ENCODE results near the gene GSE1. TPM values are rescaled to one million over a fixed set of nuclear protein-coding genes. Genes with fewer than 3 reads are reported as not detected.

GSE1 gene
- total RNA-seq, 1 donor from 2014 or later = 56.4 TPM

DNA sequence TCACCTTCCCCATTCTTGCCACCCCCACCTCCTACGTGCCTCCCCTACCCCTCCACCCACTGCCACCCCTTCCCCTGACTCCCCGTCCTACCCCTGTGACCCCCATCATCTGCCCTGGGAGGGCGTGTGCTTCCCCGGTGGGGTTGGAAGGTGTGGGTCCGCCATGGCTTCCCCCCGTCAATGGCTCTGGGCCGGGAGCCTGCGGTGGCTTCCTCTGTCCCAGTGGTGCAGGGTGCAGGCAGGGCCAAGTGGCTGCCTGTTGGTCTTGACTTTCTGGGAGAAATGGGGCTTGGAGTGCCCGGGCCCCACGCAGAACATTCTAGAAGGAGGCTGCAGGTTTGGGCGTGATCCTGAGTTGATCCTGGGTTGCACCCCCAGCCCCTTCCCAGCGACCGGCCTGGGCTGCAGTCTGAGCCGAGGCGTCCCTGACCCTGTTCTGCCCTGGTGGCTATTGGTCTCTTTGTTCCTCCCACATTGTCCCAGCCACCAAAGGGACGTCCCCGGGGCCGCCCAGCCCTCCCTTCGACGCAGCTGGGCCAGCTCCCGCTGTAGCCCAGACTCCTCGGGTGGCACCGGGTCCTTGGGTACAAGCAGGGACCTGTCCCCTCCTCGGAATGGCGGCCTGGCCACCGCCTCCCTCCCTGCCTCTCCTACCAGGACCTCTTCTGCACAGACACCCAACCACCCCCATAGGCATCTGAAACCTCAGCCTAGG is 25.7 kb downstream of the GSE1 start:
- no peak for DNase-seq (ENCODE audit: low spot score)
- intact Hi-C loops (cut with DNase I) = no loop called here

DNA sequence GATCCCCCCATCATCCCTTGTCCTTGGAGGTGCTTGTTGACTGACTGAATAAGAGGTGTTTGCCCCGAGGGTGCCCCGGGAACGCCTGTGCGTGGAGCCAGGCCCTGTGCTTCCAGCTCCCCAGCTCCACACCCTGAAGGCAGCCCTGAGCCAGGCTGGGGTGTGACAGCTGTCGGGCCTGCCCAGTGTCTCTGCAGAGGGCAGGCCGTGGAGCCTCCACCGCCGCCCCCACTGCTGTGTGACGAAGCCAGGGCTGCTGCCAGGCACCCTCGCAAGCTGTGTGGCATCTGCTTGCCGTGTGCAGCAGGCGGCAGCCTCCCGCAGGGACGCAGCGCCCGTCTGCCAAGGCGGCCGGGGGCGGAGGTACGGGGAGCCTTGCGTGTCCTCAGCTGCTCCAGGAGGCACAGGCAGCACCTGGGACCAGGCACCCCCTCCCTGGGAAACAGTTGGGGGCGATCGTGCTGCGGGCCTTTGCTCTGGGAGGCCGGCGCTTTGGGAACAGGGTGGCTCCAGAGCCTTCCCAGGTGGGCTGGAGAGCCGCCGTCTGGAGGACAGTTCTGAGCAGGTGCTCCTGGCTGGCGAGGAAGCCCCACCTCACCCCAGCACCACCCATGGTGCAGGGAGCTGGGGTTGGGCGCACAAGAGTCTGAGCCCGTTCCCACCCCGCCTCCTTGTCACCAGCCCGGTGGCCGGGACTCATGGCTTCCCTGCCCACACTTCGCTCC is 26.6 kb downstream of the GSE1 start:
- intact Hi-C loops (cut with DNase I) = no loop called here
- peak; percentile 84 for DNase-seq (ENCODE audit: low spot score)

DNA sequence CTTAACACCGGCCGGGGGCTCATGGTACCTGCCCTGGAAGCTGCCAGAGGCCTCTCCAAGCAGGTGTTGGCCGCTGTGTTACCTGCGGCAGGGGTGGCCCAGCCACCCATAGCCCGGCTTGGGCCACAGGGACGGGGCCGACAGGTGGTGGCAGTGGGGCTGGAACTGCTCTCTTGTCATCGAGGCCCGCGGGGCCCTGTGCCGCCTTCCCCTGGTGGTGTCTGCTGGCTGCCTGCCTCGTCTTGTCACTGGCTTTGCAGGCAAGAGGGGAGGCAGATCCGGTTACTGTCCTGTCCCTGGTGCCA is 27.1 kb downstream of the GSE1 start:
- intact Hi-C loops (cut with DNase I) = no loop called here

GRCh38 chr16:85640585-85640984 is 27.5 kb downstream of the GSE1 start:
- intact Hi-C loops (cut with DNase I) = no loop called here
- DNase-seq (ENCODE audit: low spot score) = no peak

More for the DNA sequence above, 27.1 kb downstream of the GSE1 start:
- DNase-seq (ENCODE audit: low spot score) = no peak

DNA sequence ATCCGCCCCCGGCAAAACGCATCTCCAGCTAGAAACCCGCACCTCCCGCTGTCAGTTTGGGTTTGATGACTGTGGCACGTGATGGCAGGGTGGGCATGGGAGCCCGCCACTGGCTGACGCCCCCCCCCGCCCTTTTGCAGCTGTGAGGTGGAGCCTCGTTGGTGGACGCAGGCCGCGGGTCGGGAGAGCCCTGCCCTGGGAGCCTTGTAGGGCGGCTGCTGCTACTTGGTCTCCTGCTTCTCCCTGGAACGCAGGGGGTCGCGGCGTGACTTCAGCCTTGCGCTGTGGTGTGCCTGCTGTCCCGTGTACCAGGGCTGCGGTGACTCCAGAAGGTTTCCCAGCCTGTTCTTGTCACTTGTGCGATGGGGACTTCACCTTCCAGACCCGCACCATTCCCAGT is 28.2 kb downstream of the GSE1 start:
- intact Hi-C loops (cut with DNase I) = no loop called here
- DNase-seq (ENCODE audit: low spot score) = no peak

- DNase-seq (ENCODE audit: low spot score) = no peak
- intact Hi-C loops (cut with DNase I) = no loop called here
Observed at GRCh38 chr16:85641776-85642176, 28.7 kb downstream of the GSE1 start.

- intact Hi-C loops (cut with DNase I) = no loop called here
- DNase-seq (ENCODE audit: low spot score) = no peak
Observed at GRCh38 chr16:85642762-85643358, 29.7 kb downstream of the GSE1 start.

DNA sequence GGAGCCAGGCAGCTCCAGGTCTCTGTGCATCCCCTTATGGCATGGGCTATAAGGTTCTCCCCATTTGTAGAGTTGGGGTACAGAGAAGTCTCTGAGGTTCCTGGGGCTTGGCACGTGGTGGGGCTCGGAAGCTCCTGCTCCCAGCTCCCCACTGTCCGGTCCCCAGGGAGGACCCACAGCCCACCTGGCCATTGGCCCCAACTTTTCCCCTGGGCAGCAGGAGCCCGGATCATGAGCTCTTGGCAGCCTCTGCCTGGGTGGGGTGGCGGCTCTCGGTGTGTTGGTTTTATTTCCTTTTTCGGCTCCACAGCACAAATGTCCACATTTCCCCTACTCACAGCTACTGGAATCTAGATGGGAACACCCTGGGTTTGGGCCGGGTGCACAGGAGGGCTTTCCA is 30.5 kb downstream of the GSE1 start:
- DNase-seq (ENCODE audit: low spot score) = no peak
- intact Hi-C loops (cut with DNase I) = no loop called here

DNA sequence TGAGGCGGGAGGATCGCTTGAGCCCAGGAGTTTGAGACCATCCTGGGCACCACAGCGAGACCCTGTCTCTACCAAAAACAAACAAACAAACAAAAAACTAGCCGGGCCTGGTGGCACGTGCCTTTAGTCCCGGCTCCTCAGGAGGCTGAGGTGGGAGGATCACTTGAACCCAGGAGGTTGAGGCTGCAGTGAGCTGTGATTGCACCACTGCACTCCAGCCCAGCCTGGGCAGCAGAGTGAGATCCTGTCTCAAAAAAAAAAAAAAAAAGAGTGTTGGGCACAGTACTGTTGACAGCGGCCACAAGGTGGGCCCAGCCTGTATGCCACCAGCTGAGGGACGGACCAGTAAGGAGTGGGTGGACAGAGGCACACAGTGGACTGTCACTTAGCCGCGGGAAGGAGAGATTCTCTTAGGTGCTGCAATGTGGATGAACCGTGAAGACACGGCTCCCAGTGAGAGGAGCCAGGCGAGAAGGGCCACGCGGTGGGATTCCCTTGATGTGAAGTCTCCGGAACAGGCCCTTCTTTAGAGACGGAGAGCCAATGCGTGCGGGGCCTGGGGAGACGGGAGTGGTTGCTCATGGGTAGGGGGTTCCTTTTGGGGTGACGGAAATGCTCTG is 31.1 kb downstream of the GSE1 start:
- no peak for DNase-seq (ENCODE audit: low spot score)
- intact Hi-C loops (cut with DNase I) = no loop called here

DNA sequence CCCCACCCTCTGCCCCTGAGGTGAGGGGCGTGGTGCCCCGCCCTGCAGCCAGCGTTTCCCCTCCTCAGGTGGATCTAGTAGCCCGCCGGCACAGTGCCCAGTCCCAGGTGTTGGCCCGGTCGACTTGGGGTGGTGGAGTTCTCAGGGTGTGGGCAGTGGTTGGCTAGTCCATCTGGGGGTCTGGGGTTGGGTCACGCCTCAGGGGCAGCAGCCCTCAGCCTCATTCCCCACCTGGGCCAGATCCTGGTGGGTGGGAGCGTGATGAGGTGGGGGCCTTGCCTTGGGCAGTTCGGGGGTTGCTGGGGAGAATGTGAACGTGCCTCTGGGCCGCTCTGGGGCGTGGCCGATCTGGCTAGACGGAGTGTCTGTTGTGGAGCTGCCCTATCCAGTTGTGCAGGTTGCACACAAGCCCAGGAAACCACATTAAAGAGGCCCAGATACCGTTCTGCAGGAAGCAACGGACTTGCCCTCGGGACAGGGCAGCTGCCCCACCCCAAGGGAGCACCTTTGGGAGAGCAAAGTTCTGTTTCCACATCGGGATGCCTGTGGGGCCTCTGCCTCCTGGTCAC is 32.0 kb downstream of the GSE1 start:
- no peak for DNase-seq (ENCODE audit: low spot score)
- intact Hi-C loops (cut with DNase I) = no loop called here

GRCh38 chr16:85646358-85646907 is 33.3 kb downstream of the GSE1 start:
- no peak for DNase-seq (ENCODE audit: low spot score)

GRCh38 chr16:85646976-85647375 is 33.9 kb downstream of the GSE1 start:
- DNase-seq (ENCODE audit: low spot score) = no peak

More at GRCh38 chr16:85646358-85646907, 33.3 kb downstream of the GSE1 start:
- intact Hi-C loops (cut with DNase I) = no loop called here

DNA sequence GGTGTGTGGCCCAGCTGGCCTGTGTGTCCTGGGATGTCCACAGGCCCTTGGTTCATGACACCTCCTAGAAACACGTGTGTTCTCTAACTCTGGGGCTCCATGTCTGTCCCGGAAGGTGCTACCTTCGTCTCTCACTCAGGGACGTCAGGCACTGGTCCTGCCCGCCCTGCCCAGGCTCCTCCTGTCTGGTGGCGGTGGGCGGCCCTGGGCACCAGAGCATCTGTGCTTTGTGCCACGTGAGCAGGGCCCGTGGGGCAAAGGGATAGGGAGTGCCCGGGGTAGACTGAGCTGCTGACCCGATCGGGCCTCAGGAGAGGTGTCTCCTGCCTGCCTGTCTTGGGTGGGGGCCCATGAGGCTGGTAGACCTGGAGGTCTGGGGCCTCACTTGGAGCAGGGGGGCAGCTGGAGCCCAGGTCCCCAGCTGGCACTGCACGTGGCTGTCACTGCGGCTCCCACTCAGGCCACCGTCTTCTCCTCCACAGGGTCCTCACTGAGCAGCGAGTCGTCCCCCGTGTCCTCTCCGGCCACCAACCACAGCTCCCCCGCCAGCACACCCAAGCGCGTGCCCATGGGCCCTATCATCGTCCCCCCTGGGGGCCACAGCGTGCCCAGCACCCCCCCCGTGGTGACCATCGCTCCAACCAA is 35.1 kb downstream of the GSE1 start:
- intact Hi-C loops (cut with DNase I) = no loop called here
- DNase-seq (ENCODE audit: low spot score) = no peak

More at GRCh38 chr16:85646976-85647375, 33.9 kb downstream of the GSE1 start:
- intact Hi-C loops (cut with DNase I) = no loop called here

DNA sequence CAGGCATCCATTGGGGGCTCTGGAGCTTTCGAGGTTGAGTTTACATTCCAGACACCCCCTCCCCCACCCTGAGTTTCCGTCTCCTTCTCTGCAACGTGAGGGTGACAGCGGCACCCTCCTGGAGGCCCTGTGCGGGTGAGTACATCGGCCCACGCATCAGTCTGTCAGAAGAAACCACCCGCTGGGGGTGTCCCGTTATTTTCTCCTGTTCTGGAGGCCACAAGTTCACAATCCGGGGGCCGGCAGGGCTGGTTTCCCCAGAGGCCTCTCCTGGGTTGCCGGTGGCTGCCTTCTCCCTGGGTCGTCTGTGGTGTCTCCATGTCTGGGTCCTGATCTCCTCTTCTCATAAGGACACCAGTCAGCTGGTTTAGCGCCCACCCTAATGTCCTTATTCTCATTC is 35.7 kb downstream of the GSE1 start:
- intact Hi-C loops (cut with DNase I) = no loop called here
- DNase-seq (ENCODE audit: low spot score) = no peak

- intact Hi-C loops (cut with DNase I) = no loop called here
- DNase-seq (ENCODE audit: low spot score) = no peak
Observed at GRCh38 chr16:85649411-85650134, 36.5 kb downstream of the GSE1 start.

DNA sequence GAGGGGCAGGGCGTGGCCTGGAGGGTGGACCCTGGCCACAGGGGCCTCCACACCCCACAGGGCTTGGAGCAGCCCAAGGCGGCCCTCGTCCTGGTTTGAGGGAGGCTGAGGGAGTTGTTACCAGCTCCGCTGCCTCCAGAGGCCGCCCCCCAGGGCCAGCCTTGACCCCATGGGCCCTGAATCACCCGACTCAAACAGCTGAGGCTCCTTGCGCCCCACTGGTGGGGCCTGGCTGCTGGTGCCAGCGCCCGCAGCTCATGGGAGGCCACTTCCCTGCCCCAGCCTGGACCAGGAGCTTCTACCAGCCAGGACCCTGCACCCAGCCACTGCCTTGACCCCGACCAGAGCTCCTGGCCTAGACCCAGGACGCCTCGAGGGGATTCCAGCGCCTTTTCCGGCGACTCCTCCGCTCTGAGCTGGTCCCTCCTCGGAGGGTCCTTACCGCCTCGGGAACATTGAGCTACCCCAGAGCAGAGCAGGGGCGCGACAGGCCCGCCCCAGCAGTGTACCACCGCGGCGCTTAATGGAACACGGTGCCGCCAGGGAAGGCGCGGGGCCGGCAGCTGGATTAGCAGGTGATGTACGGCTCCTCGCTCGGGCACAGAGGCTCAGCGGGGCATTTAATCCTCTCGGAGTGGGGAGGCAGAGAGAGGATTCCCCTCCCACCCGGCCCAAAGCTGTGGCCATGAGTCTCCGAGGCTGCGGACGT is 37.2 kb downstream of the GSE1 start:
- intact Hi-C loops (cut with DNase I) = no loop called here
- DNase-seq (ENCODE audit: low spot score) = no peak

- no peak for DNase-seq (ENCODE audit: low spot score)
- intact Hi-C loops (cut with DNase I) = no loop called here
Observed at GRCh38 chr16:85650844-85651628, 37.9 kb downstream of the GSE1 start.

Data from cardiac septum (tissue), 1 donor.